ENCODE data around the gene AHCYL1. TPM values are rescaled to one million over a fixed set of nuclear protein-coding genes. Genes with fewer than 3 reads are reported as not detected.

AHCYL1 gene
- total RNA-seq, 1 donor from 2014 or later: 65.5 TPM

DNA sequence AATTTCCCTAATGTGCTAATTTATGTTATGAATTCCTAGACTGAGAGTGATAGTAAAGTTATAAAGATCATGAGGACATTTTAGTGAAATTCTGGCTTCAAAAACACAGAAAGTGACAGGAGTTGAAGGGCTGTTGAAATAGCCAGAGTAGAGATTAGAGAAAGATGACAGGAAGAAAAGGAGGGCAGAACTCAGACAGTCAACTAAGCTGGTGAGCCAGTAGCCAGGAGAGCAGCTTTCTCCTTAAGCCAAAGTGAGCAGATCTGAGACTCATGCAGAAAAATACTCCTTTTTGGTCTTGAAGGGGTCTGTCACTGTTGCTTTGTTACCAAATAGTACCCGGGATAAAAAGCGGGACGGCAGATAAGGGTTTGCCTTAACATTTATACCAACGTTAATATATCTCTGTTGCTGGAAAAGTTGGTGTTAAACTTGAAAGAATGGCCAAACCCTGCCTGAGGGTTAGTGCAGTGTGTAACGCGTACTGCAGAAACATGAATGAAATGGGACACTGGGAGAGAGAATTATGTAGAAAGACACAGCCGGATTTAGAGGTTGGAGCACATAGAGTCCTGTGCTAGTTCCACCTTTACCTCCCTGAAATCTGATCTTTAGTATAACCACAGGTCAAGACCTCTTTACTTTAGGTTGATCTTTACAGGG lies 12.8 kb downstream of the AHCYL1 start:
- H3K4me1 Mint-ChIP-seq: peaks cover 24% of the 10 kb centered on the region
- H3K4me3 Mint-ChIP-seq: no peak overlapping the region
- H3K4me3 ChIP-seq: no peak overlapping the region
- H3K27ac ChIP-seq: no peak overlapping the region
- TF ChIP-seq EZH2phosphoT487 (IDR thresholded peaks at IDR 0.05) (no peak), EZH2 (IDR thresholded peaks at IDR 0.05) (no peak)
- TF ChIP-seq, protein P1, sequence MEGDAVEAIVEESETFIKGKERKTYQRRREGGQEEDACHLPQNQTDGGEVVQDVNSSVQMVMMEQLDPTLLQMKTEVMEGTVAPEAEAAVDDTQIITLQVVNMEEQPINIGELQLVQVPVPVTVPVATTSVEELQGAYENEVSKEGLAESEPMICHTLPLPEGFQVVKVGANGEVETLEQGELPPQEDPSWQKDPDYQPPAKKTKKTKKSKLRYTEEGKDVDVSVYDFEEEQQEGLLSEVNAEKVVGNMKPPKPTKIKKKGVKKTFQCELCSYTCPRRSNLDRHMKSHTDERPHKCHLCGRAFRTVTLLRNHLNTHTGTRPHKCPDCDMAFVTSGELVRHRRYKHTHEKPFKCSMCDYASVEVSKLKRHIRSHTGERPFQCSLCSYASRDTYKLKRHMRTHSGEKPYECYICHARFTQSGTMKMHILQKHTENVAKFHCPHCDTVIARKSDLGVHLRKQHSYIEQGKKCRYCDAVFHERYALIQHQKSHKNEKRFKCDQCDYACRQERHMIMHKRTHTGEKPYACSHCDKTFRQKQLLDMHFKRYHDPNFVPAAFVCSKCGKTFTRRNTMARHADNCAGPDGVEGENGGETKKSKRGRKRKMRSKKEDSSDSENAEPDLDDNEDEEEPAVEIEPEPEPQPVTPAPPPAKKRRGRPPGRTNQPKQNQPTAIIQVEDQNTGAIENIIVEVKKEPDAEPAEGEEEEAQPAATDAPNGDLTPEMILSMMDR (IDR thresholded peaks at IDR 0.05): no peak
- H3K9me3 ChIP-seq (ENCODE audit: low read depth): no peaks in the 10 kb centered on the region
- no peak overlapping the region for H3K4me2 ChIP-seq
- H3K27ac Mint-ChIP-seq: no peak overlapping the region
- no peak for DNase-seq (ENCODE audit: low spot score)
- H3K79me2 ChIP-seq (ENCODE audit: low read depth): peaks cover 99% of the 10 kb centered on the region
- H3F3A ChIP-seq (ENCODE audit: low read depth): peaks cover 2% of the 10 kb centered on the region
- no peaks in the 10 kb centered on the region for H3K27me3 ChIP-seq
- H2AFZ ChIP-seq (replicated peaks): no peak overlapping the region
- H3K36me3 ChIP-seq: peaks cover 4% of the 10 kb centered on the region
- no peak overlapping the region for H3K9ac ChIP-seq
- H3K27me3 Mint-ChIP-seq (ENCODE audit: insufficient read depth, low read depth): peaks cover 2% of the 10 kb centered on the region
- no peaks in the 10 kb centered on the region for H3K9me3 Mint-ChIP-seq
- H3K36me3 Mint-ChIP-seq: peaks cover 12% of the 10 kb centered on the region
- peaks cover 59% of the 10 kb centered on the region for H4K20me1 ChIP-seq (ENCODE audit: low read depth)
- peaks cover 10% of the 10 kb centered on the region for H3K4me1 ChIP-seq

DNA sequence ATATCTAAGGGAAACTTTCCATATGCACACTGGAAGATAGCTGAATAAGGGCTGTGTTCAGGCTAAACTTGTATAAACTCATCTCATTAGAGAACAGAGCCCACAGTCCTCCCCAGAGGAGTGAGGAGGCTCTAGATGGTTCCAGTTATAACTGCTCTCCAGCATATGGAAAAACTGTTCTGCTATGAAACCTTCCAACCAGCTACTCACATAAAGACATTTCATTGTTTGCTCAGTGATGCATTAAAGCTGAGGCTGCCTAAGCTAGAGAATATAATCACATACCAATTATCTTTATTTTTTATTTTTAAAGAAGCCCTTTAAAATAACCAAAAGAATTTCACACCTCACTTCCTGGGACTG lies 13.3 kb downstream of the AHCYL1 start:
- Histone ChIP-seq H2AFZ (replicated peaks) (no peak overlapping the region), H3K9ac (no peak overlapping the region), H3K4me1 (peaks cover 7% of the 10 kb centered on the region), H3K79me2 (ENCODE audit: low read depth) (peaks cover 99% of the 10 kb centered on the region), H3K9me3 (ENCODE audit: low read depth) (no peaks in the 10 kb centered on the region), H3K36me3 (peaks cover 4% of the 10 kb centered on the region), H3K27me3 (no peaks in the 10 kb centered on the region), H3K4me2 (no peak overlapping the region), H4K20me1 (ENCODE audit: low read depth) (peaks cover 57% of the 10 kb centered on the region), H3K4me3 (no peak overlapping the region), H3F3A (ENCODE audit: low read depth) (peaks cover 7% of the 10 kb centered on the region), H3K27ac (no peak overlapping the region)
- peaks cover 29% of the 10 kb centered on the region for H3K4me1 Mint-ChIP-seq
- H3K36me3 Mint-ChIP-seq: peaks cover 12% of the 10 kb centered on the region
- TF ChIP-seq EZH2phosphoT487 (IDR thresholded peaks at IDR 0.05) (no peak), EZH2 (IDR thresholded peaks at IDR 0.05) (no peak)
- TF ChIP-seq, protein P1 (IDR thresholded peaks at IDR 0.05): no peak
- peaks cover 2% of the 10 kb centered on the region for H3K27me3 Mint-ChIP-seq (ENCODE audit: insufficient read depth, low read depth)
- DNase-seq (ENCODE audit: low spot score): no peak
- H3K27ac Mint-ChIP-seq: no peak overlapping the region
- H3K9me3 Mint-ChIP-seq: no peaks in the 10 kb centered on the region
- no peak overlapping the region for H3K4me3 Mint-ChIP-seq

DNA sequence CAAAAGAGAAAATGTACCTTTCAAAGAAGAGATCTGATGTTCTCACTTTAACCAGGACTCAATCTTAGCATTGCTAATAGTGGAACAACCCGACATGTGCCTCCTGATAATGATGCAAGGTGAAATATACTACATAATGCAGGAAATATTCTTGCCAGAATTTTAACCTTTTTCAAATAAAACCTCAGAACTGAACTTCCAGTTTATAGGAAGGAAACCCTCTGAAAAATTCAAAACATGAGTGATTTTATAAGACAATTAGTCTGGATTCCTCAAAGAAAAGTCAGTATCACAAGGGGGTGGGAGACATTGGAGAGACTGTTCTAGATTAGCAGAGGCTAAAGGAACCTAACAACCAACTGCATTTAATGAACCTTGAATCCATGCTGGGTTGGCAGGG lies 18.1 kb downstream of the AHCYL1 start:
- TF ChIP-seq EZH2 (IDR thresholded peaks at IDR 0.05) (no peak), EZH2phosphoT487 (IDR thresholded peaks at IDR 0.05) (no peak)
- TF ChIP-seq, protein P1 (IDR thresholded peaks at IDR 0.05): no peak
- Mint-ChIP-seq H3K4me1 (peaks cover 51% of the 10 kb centered on the region), H3K27ac (no peak overlapping the region), H3K4me3 (no peak overlapping the region), H3K9me3 (no peaks in the 10 kb centered on the region), H3K36me3 (no peaks in the 10 kb centered on the region), H3K27me3 (ENCODE audit: insufficient read depth, low read depth) (peaks cover 2% of the 10 kb centered on the region)
- Histone ChIP-seq H3K9ac (no peak overlapping the region), H3K4me2 (no peak overlapping the region), H2AFZ (replicated peaks) (no peak overlapping the region), H3K9me3 (ENCODE audit: low read depth) (no peaks in the 10 kb centered on the region), H3K27ac (no peak overlapping the region), H3F3A (ENCODE audit: low read depth) (peaks cover 27% of the 10 kb centered on the region), H3K4me1 (peaks cover 47% of the 10 kb centered on the region), H3K4me3 (no peak overlapping the region), H3K27me3 (no peaks in the 10 kb centered on the region), H3K79me2 (ENCODE audit: low read depth) (peaks cover 98% of the 10 kb centered on the region), H4K20me1 (ENCODE audit: low read depth) (peaks cover 55% of the 10 kb centered on the region), H3K36me3 (peaks cover 4% of the 10 kb centered on the region)
- DNase-seq (ENCODE audit: low spot score): no peak

Measured in neural progenitor cell (in vitro differentiated cells).